Posterior cingulate gyrus (tissue), 11 donors: Measurements from ENCODE around the gene FOXC2.

ENCODE experiments used
- DNase-seq, 10 donors: peaks; one replicate each; pipeline versions ENCODE4 v3.0.0 to v3.0.0-alpha.2; 2020 to 2021; ENCODE audit warnings: mixed read lengths in 3 of 10
- intact Hi-C: fragments of 100-400 bp; cut with DNase I; formaldehyde crosslinking; loops from one replicate; pipeline ENCODE4 v1.15.1; 2023

The FOXC2 gene

DNA sequence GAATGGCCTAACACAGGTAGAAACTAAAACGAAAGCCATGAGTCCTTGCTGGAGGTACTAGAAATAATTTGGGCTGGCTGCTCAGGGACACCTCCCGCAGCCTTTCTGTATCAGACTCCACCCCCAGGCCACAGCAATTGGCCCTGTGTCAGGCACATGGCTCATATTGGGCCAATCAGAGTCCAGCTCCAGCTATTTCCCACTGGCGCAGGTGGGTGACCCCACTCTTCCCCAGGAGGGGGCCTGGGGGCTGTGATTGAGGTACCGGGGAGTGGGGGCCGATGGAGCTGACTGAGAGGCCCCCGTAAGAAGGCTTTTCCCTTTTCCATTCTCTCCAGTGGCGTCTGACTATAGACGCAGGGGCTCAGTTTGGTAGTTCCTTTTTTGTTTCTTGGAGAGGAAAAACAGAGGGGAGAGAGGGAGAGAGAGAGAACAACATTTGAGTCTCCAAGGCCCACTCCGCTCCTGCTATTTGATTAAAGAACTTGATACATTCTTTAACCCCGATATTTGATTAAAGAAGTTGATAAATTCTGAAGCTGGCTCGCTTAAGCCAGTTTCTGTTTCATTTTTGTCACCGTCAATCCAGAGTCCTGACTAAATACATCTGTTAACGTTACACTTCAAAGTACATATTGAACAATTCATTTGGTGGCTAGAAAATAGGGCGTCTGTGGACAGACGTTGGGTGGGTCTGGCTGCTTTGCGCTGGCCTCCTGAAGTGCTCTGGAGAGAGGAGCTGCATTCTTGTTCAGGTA is 38.0 kb downstream of the FOXC2 start:
- intact Hi-C loops, result no loop called here
- DNase-seq, result no peak

DNA sequence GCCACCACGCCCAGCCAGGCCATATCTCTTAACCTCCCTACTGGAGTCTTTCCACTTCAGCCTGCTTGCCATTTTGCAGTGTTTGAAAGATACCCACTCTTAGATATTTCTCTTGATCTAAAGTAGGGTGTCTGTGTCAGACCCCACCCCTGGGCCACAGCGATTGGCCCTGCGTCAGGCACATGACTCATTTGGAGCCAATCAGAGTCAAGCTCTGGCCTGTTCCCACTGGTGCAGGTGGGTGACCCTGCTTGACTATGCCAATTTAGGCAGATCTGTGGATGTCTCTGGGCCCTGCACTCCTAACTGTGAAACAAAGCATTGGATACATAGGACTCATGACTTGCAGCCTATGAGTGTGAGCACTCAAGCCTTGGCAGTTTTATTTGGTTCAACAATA is 39.3 kb downstream of the FOXC2 start:
- intact Hi-C loops, result no loop called here
- DNase-seq, result no peak

DNA sequence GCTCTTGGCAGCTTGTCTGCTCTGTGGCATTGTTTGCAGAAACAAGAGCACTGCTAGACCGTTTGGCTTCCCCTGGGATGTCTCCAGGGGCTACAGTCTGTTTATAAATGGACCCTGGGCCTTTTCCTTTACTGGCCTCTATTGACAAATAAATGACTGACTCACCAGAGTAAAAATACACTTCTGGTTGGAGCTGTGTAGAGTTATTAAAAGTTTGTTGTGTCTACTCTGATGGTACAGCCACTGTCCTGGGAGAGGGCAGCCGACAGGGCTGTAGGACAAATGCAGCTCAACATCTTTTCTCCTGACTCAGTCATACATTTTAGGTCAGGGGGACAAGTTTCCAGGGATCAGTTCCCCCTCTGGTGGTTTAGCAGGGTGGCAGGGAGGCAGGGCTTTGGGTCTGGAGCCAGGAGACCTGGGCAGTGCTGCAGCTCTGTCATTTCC is 41.7 kb downstream of the FOXC2 start:
- DNase-seq, result no peak

DNA sequence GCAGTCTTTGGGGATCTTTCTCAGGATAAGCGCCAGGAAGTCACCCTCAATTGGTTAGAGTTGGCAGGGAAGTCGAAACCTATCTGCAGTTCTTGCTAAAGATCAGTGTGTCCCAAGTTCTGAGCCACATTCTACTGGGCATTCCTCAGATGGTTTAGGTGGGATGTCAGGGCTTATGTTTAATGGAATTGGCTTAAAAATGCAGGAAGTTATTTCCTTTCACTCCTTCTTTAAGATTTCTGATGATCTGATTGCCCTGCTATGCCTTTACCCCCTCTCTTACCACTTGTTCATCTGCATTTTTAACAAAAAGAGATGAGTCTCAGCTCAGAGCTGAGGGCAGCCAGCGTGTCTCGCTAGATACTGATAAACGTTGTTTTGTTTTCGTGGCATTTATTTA is 42.5 kb downstream of the FOXC2 start:
- intact Hi-C loops, result no loop called here

More for the DNA sequence above, 41.7 kb downstream of the FOXC2 start:
- intact Hi-C loops, result no loop called here

DNA sequence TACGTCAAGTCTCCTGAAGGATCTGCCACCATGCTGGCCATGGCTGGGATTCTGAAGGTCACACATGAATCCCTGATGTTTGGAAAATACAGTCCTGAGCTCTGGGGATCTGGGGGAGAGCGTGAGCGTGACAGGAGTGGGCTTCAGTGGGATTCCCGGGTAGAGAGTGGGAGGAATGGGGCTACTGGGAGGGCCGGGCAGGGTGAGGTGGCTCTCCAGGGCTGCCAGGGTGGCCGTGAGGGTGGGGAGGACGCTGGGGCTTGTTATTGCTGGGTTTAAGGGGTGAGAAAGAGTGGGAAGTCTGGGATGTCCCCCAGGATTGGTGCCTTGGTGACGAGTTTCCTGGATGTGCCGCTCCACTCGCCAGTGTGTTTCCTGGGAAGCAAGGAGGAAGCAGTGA is 43.0 kb downstream of the FOXC2 start:
- DNase-seq, result no peak

More for the DNA sequence above, 42.5 kb downstream of the FOXC2 start:
- no peak for DNase-seq

DNA sequence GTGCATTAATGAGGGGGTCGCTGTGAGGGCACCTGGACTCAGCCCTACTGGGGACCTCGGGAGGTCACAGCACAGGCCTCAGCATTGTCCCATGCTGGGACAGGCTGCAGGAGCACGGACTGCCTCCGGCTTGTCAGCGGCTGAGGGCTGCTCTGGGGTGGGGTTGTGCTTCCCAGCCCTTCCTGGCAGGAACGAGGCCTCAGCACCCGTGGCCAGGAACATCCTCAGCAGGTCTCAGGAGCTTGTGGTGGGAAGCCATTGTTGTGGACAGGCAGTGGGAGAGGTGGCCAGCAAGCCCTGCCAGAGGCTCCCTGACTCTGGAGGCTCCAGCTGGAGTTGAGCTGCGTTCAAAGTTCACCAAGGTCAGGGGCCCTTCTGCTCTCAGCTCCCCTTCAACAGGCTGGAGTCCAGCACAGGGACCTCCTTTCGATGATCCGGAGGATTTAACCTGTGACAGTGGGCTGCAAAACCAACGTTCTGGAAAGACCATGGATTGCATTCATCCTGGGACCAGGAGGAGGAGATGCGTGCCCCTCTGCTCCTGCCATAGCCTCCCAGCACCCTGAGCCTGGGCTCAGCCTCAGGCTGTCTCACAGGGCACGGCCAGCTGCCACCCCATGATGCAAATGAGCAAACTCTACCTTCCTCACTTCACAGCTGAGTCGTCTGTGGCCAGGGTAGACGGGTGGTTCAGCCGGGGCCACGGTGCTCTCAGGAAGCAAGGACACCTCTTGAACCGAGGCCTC is 44.3 kb downstream of the FOXC2 start:
- DNase-seq, result no peak
- intact Hi-C loops, result no loop called here

More for the DNA sequence above, 43.0 kb downstream of the FOXC2 start:
- intact Hi-C loops, result no loop called here

DNA sequence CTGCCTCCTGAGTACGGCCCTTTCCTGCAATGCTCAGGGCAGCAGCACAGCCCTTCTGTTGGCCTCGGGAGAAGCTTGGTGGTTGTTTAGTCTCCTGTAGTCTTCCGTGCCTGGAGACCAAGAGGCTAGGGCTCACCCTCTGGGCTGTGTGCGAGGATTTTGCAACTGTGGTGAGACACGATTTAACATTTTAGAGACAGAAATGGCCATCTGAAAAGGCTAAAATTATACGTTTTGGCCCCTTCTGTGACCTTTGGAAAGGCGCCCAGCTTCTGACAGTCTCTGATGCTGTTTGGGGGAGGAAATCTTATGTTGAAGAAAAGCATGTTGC is 44.9 kb downstream of the FOXC2 start:
- no peak for DNase-seq
- intact Hi-C loops, result no loop called here

DNA sequence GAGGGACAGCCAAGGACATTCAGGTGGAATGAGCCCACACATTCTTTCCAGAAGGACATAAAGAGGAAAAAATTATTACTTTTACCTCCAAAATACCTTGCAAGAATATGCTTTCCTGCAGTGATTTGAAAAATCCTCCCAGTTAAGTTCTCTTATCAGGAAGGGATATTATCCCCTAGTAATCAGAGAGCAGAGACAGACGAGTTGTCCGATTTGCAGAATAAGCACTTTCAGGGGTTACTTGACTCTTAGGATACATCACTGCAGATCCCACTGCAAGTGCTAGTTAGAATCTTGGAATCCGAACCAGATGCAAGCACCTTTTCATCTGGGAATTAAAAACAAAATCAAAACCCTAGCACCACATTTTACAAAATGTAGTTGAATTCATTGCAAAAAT is 45.3 kb downstream of the FOXC2 start:
- intact Hi-C loops, result no loop called here
- DNase-seq, result no peak

DNA sequence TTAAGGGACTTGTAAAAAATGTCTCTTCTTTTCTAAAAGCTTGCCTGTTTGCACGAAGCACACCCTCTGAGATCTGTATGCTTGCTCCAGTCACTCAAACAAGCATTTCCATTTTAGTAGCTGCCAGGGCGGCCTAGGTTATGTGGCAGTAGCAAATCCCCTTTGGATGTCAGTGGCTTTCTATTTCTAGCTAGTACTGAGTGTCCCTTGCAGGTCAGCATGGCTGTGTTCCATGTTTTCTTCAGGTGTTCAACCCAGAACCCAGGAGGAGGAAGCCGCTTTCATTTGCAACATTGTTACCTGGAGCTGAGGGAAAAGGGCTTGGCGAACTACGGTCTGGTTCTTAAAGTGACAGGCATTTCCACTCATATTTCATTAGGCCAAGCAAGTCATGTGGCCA is 48.1 kb downstream of the FOXC2 start:
- intact Hi-C loops, result no loop called here
- DNase-seq, result no peak

DNA sequence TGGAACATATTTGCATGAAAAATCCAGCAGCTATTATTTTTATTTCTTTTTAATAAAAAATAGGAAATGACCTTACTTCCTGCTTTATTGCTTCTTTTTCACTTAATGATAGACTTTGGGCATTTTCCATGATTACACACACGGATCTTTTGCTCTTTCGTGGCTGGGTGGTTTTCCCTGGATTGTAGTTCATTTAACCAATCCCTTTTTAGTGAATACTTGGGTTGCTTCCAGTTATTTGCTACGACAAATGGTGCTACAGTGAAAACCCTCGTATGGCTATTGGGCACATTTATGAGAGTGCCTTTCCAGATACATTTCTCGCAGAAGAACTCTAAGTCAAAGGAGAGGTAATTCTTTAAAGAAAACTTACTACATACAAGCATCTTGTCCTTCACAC is 50.3 kb downstream of the FOXC2 start:
- no peak for DNase-seq
- intact Hi-C loops, result no loop called here

DNA sequence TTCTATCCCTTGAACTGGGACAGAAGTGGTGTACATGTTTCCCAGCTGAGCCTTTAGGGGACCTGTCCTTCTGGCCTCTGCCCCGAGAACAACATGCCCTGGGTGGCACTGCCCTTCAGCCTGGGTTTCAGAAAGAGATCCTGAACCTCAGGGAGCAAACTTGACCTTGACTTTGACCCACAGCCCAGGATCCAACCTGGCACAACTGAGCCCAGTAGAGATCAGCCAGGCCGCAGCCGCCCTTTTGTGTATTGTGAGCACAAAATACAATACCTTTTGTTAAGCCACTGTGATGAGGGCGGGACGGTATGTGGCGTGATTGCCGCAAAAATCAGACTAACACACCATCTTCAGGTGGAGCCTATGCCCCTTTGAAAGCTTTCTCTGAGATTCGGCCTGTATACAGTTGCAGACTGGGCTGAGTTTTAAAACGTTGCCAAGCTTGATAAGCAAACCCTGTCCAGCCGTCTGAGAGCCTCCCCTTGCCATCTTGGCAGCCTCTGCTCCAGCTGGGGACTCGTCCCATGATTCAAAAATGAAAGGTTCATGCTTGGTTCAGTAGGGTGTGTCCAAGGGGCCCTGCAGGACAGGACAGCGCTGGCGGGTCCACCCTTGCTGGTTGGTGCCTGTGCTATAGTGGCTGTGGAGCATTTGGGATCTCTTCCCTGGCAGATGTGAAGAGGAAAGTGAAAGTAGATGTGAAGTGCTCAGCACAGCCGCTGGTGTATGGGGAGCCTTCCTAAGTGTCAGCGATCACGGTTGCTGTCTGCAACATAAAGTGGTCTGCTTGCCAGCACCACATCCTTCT is 52.0 kb downstream of the FOXC2 start:
- intact Hi-C loops, result no loop called here
- peak in 1 of 10 donors; percentile 60 for DNase-seq
